Measurements from ENCODE around the gene MAPK10. TPM values are rescaled to one million over a fixed set of nuclear protein-coding genes. Genes with fewer than 3 reads are reported as not detected.
A peak's percentile ranks its signal among the peaks of the same experiment; 100 is the strongest.

MAPK10 gene
- total RNA-seq, 1 experiment from 2014 or later: 6.8 TPM

DNA sequence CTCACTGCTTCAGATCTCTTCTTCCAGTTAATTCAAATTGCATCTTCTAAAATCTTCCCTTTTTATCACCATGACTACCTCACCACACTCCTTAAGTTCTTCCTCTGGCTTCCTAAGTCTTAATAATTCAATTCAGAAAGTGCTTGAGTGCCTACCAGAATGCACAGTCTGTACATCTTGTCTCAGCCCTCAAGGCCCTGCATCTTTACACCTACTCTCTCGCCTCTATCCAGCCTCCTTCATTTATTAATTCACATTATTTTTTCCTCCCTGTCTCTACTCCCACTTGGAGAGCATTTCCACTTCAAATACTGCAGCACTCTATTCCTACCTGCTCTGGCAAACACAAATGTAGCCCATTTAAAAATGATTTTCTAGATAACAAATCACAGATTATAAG is 90.5 kb downstream of the MAPK10 start:
- no TSS peak for BruUV-seq (replicated peaks)

GRCh38 chr4:86264241-86264640 is 95.6 kb downstream of the MAPK10 start:
- TF ChIP-seq EZH2 (IDR thresholded peaks at IDR 0.05; ENCODE audit: borderline replicate concordance, low read depth, low read length, poor library complexity, severe bottlenecking) (no peak), CTCF (conservative IDR thresholded peaks at IDR 0.05; ENCODE audit: low read depth, low read length) (no peak)
- no TSS peak for BruUV-seq (replicated peaks)
- no peaks in the 10 kb centered on the region for H3K9me3 ChIP-seq (ENCODE audit: low read depth, low read length, poor library complexity, severe bottlenecking)
- POLR2A ChIA-PET (ENCODE audit: low non-redundant PET): no interaction called here
- H3K4me1 ChIP-seq (ENCODE audit: insufficient read depth, low read length, poor library complexity, severe bottlenecking): no peaks in the 10 kb centered on the region
- no peaks in the 10 kb centered on the region for H3K27me3 ChIP-seq (replicated peaks; ENCODE audit: insufficient read depth, low read depth, low read length, poor library complexity)
- H3K4me3 ChIP-seq (ENCODE audit: low read depth, low read length, poor library complexity, severe bottlenecking): no peak overlapping the region
- DNase-seq (ENCODE audit: low spot score): peak; percentile 7
- no peak overlapping the region for H3K27ac ChIP-seq (ENCODE audit: low read depth, low read length, poor library complexity, severe bottlenecking)
- intact Hi-C loops (cut with micrococcal nuclease; ENCODE audit: unreplicated experiment): no loop called here
- CTCF ChIA-PET: no interaction called here
- H3K36me3 ChIP-seq (ENCODE audit: insufficient read depth, low read length, poor library complexity, severe bottlenecking): no peaks in the 10 kb centered on the region

More for the DNA sequence above, 90.5 kb downstream of the MAPK10 start:
- no peak for DNase-seq (ENCODE audit: low spot score)
- ChIA-PET CTCF (no interaction called here), POLR2A (ENCODE audit: low non-redundant PET) (no interaction called here)
- intact Hi-C loops (cut with micrococcal nuclease; ENCODE audit: unreplicated experiment): no loop called here
- Histone ChIP-seq H3K4me1 (ENCODE audit: insufficient read depth, low read length, poor library complexity, severe bottlenecking) (no peaks in the 10 kb centered on the region), H3K27ac (ENCODE audit: low read depth, low read length, poor library complexity, severe bottlenecking) (no peak overlapping the region), H3K27me3 (replicated peaks; ENCODE audit: insufficient read depth, low read depth, low read length, poor library complexity) (no peaks in the 10 kb centered on the region), H3K36me3 (ENCODE audit: insufficient read depth, low read length, poor library complexity, severe bottlenecking) (no peaks in the 10 kb centered on the region), H3K4me3 (ENCODE audit: low read depth, low read length, poor library complexity, severe bottlenecking) (no peak overlapping the region), H3K9me3 (ENCODE audit: low read depth, low read length, poor library complexity, severe bottlenecking) (no peaks in the 10 kb centered on the region)
- TF ChIP-seq EZH2 (IDR thresholded peaks at IDR 0.05; ENCODE audit: borderline replicate concordance, low read depth, low read length, poor library complexity, severe bottlenecking) (no peak), CTCF (conservative IDR thresholded peaks at IDR 0.05; ENCODE audit: low read depth, low read length) (no peak)

GRCh38 chr4:86261636-86262035 is 98.2 kb downstream of the MAPK10 start:
- intact Hi-C loops (cut with micrococcal nuclease; ENCODE audit: unreplicated experiment): no loop called here
- ChIA-PET CTCF (no interaction called here), POLR2A (ENCODE audit: low non-redundant PET) (interaction anchor here (0.6 kb wide), 1 partner anchor 51 kb away, joined by 5 read pairs; no protein-coding TSS in a partner anchor)

More at GRCh38 chr4:86261636-86262035, 98.2 kb downstream of the MAPK10 start:
- Histone ChIP-seq H3K27ac (ENCODE audit: low read depth, low read length, poor library complexity, severe bottlenecking) (no peak overlapping the region), H3K27me3 (replicated peaks; ENCODE audit: insufficient read depth, low read depth, low read length, poor library complexity) (no peaks in the 10 kb centered on the region), H3K9me3 (ENCODE audit: low read depth, low read length, poor library complexity, severe bottlenecking) (no peaks in the 10 kb centered on the region), H3K4me3 (ENCODE audit: low read depth, low read length, poor library complexity, severe bottlenecking) (no peak overlapping the region), H3K36me3 (ENCODE audit: insufficient read depth, low read length, poor library complexity, severe bottlenecking) (no peaks in the 10 kb centered on the region), H3K4me1 (ENCODE audit: insufficient read depth, low read length, poor library complexity, severe bottlenecking) (no peaks in the 10 kb centered on the region)
- no TSS peak for BruUV-seq (replicated peaks)
- DNase-seq (ENCODE audit: low spot score): no peak
- TF ChIP-seq CTCF (conservative IDR thresholded peaks at IDR 0.05; ENCODE audit: low read depth, low read length): no peak
- TF ChIP-seq EZH2 (IDR thresholded peaks at IDR 0.05; ENCODE audit: borderline replicate concordance, low read depth, low read length, poor library complexity, severe bottlenecking): no peak
